GM18499 (cell line): ENCODE results near the gene GALNT14.

Source experiments
- ATAC-seq: cut with Tn5 transposase; IDR thresholded peaks from one replicate; pipeline ENCODE4 v1.9.1; 2021; ENCODE audit warnings: moderate number of reproducible peaks; ENCODE audit not compliant: insufficient read depth, unreplicated experiment

Gene GALNT14

GRCh38 chr2:30867385-30867784 is 270.9 kb downstream of the GALNT14 start:
- no peak for ATAC-seq

GRCh38 chr2:30866974-30867373 is 271.3 kb downstream of the GALNT14 start:
- no peak for ATAC-seq

GRCh38 chr2:30865892-30866681 is 272.2 kb downstream of the GALNT14 start:
- ATAC-seq, result no peak

GRCh38 chr2:30865243-30865642 is 273.0 kb downstream of the GALNT14 start:
- no peak for ATAC-seq

GRCh38 chr2:30862054-30862651 is 276.1 kb downstream of the GALNT14 start:
- ATAC-seq, result no peak

GRCh38 chr2:30860726-30861125 is 277.5 kb downstream of the GALNT14 start:
- ATAC-seq, result no peak
